Astrocyte (in vitro differentiated cells and primary cell): ENCODE data around the gene AKAP13.

ENCODE experiments used
- EZH2 ChIP-seq: IDR thresholded peaks from 2 replicates; pipeline ENCODE4 v1.6.1; 2012; ENCODE audit warnings: mild to moderate bottlenecking, low read length, inconsistent platforms; ENCODE audit not compliant: insufficient read depth
- TF ChIP-seq, protein P1 (sequence below): IDR thresholded peaks from 2 replicates; pipeline ENCODE4 v1.5.1; 2011; ENCODE audit warnings: low read depth, mild to moderate bottlenecking, inconsistent platforms, low read length, moderate library complexity; ENCODE audit not compliant: insufficient read depth

DNA sequence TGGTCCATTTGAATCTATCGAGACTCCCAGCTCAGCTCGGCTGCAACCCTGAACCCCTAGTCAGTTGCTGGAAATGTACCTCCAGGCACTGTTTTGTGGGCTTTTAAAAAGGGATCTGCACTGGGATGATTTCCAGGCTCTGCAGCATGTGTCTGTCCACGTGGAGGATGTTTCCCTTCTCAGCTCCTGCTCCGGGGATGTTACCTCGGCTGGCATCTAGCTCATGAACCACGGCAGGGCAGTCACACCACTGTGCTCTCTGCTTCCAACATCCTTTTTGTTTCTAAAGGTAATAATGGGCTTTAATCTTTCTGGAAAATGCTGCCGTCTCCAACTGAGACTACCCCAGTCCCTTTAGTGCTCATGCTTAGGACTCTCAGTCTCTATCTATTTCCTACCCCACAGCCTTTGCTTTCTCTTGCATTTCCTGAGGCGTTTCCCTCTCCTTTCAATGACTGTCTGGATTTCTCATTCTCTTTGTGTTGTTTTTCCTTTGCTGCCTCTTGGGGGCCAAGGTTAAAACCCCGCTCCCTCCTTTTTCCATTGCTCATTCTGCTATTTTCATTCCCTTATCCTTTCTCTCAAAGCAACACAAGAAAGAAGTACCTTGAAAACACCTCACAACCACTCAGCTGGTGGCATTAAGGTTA is 42.9 kb upstream of the AKAP13 start:
- no peak for TF ChIP-seq EZH2
- TF ChIP-seq, protein P1, sequence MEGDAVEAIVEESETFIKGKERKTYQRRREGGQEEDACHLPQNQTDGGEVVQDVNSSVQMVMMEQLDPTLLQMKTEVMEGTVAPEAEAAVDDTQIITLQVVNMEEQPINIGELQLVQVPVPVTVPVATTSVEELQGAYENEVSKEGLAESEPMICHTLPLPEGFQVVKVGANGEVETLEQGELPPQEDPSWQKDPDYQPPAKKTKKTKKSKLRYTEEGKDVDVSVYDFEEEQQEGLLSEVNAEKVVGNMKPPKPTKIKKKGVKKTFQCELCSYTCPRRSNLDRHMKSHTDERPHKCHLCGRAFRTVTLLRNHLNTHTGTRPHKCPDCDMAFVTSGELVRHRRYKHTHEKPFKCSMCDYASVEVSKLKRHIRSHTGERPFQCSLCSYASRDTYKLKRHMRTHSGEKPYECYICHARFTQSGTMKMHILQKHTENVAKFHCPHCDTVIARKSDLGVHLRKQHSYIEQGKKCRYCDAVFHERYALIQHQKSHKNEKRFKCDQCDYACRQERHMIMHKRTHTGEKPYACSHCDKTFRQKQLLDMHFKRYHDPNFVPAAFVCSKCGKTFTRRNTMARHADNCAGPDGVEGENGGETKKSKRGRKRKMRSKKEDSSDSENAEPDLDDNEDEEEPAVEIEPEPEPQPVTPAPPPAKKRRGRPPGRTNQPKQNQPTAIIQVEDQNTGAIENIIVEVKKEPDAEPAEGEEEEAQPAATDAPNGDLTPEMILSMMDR: no peak
